ENCODE data around the gene ATP6V0D1.

DNA sequence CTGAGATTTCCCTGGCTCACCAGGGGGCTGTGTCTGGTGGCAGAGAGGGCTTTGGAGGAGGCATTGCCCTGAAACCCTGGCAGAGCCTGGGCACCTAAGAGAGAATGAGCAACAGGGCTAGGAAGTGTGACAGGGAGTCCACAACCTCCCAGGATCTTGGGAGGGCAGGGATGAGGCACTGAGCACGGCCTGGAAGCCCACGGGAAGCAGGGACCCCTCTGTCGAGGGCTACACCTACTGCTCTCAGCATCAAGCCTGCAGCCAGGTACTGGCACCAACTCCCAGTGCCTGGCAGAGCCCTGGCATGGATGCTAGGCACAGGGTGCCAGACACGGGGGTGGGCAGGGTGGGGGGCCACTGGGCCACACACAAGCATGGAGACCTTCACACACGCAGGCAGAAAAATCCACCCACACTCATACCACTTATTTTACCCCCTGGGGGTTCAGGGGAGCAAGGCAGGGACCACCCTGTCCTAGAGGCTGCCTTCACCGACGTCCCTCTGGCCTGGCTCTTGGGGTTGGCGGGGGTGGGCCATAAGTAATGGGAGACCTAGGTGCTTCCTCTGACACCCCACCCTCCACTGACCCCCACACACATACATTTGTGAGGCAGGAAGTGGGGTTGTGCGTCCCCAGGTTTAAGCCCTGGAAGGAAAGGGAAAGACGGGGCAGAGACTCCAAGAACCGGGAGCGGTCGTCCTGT is 51.0 kb downstream of the ATP6V0D1 start:
- TF ChIP-seq, protein P1, sequence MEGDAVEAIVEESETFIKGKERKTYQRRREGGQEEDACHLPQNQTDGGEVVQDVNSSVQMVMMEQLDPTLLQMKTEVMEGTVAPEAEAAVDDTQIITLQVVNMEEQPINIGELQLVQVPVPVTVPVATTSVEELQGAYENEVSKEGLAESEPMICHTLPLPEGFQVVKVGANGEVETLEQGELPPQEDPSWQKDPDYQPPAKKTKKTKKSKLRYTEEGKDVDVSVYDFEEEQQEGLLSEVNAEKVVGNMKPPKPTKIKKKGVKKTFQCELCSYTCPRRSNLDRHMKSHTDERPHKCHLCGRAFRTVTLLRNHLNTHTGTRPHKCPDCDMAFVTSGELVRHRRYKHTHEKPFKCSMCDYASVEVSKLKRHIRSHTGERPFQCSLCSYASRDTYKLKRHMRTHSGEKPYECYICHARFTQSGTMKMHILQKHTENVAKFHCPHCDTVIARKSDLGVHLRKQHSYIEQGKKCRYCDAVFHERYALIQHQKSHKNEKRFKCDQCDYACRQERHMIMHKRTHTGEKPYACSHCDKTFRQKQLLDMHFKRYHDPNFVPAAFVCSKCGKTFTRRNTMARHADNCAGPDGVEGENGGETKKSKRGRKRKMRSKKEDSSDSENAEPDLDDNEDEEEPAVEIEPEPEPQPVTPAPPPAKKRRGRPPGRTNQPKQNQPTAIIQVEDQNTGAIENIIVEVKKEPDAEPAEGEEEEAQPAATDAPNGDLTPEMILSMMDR (IDR thresholded peaks at IDR 0.05; ENCODE audit: low read depth, low read length) = no peak
- no peak for TF ChIP-seq POLR2A (IDR thresholded peaks at IDR 0.05; ENCODE audit: extremely low read depth, insufficient read length)
- TF ChIP-seq, protein P2, sequence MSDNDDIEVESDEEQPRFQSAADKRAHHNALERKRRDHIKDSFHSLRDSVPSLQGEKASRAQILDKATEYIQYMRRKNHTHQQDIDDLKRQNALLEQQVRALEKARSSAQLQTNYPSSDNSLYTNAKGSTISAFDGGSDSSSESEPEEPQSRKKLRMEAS (IDR thresholded peaks at IDR 0.05; ENCODE audit: low read depth, low read length) = no peak
- no peak for TF ChIP-seq MYC (IDR thresholded peaks at IDR 0.05; ENCODE audit: low read depth, low read length)

All from NB4 (cell line).